K562 (cell line): ENCODE results near the gene MEI4. TPM values are rescaled to one million over a fixed set of nuclear protein-coding genes. Genes with fewer than 3 reads are reported as not detected.

ENCODE experiments used
- ATAC-seq: fragments of 200-7000 bp; cut with Tn5 transposase; 3 replicates; pipeline ENCODE4 v1.9.1; 2020; ENCODE audit warnings: moderate library complexity
- BruUV-seq: library from RNA; stranded (reverse); fragments of 400-500 nt; replicated peaks from 2 replicates; lab custom pipeline; 2021; lab: Mats Ljungman, UMichigan
- CTCF ChIA-PET: fragments of 300-600 bp; formaldehyde crosslinking; extraction: SDS; loops from one replicate; lab custom pipeline; 2021; ENCODE audit warnings: low intra/inter-chr PET ratio; lab: Yijun Ruan, JAX
- POLR2A ChIA-PET: fragments of 300-600, 350-650 bp; sonication (Branson Sonifier 250); formaldehyde crosslinking; extraction: SDS; loops from one replicate; lab custom pipeline; 2021; ENCODE audit warnings: antibody characterized with exemption, inconsistent platforms; lab: Yijun Ruan, JAX
- DNase-seq, 4 experiments: peaks; one replicate each; pipeline versions ENCODE4 v3.0.0 to v3.0.0-alpha.2; 2011 to 2018; ENCODE audit warnings: low spot score in 3 of 4, mixed read lengths in 3 of 4; ENCODE audit errors: extremely low read depth in 1 of 4
- FAIRE-seq: peaks from 2 replicates; lab custom pipeline; 2011; peaks lifted over from hg19 to GRCh38; lab: Jason Lieb, UNC
- H2AFZ ChIP-seq: 2 replicates; pipeline ENCODE4 v1.6.0; 2011; ENCODE audit warnings: low read depth, low read length, control low read depth, inconsistent platforms
- H3K27ac ChIP-seq: fragments of 200-600 bp; 3 replicates; pipeline ENCODE4 v1.8.0; 2011; ENCODE audit warnings: low read depth, mild to moderate bottlenecking, control low read depth, inconsistent platforms, low read length, moderate library complexity, mixed read lengths; ENCODE audit errors: extremely low read depth
- H3K27me3 ChIP-seq, 2 experiments: fragments of 300-600 bp in 1 of 2; 2 replicates in 1 of 2; 3 replicates in 1 of 2; pipeline versions ENCODE4 v1.6.0 to v1.8.0; 2011; ENCODE audit warnings: inconsistent platforms in 2 of 2, low read length in 2 of 2, mild to moderate bottlenecking in 1 of 2, mixed read lengths in 1 of 2, moderate library complexity in 1 of 2; ENCODE audit not compliant: control insufficient read depth in 2 of 2, insufficient read depth in 2 of 2
- H3K36me3 ChIP-seq: fragments of 300-600 bp; 3 replicates; pipeline ENCODE4 v1.8.0; 2011; ENCODE audit warnings: mild to moderate bottlenecking, low read length, inconsistent platforms; ENCODE audit not compliant: control insufficient read depth, insufficient read depth
- H3K4me1 ChIP-seq, 2 experiments: fragments of 200-600 bp in 1 of 2; replicated peaks in 1 of 2; 2 replicates in 1 of 2; 3 replicates in 1 of 2; pipeline versions ENCODE4 v1.5.1 to v1.8.0; 2011; ENCODE audit warnings: inconsistent platforms in 2 of 2, low read length in 2 of 2, mild to moderate bottlenecking in 1 of 2, mixed read lengths in 1 of 2, moderate library complexity in 1 of 2; ENCODE audit not compliant: control insufficient read depth in 2 of 2, insufficient read depth in 2 of 2
- H3K4me2 ChIP-seq: 2 replicates; pipeline ENCODE4 v1.6.1; 2011; ENCODE audit warnings: low read length, control low read depth, inconsistent platforms, mixed read lengths; ENCODE audit not compliant: insufficient read depth
- H3K4me3 ChIP-seq: fragments of 200-600 bp; sonication (generic), shearing (Covaris generic); 2 replicates; pipeline ENCODE4 v1.5.1; 2016; ENCODE audit warnings: control low read depth, inconsistent platforms
- H3K79me2 ChIP-seq: fragments of 200-600 bp; 3 replicates; pipeline ENCODE4 v1.8.0; 2011; ENCODE audit warnings: low read length, inconsistent platforms; ENCODE audit not compliant: control insufficient read depth, insufficient read depth
- H3K9ac ChIP-seq, 2 experiments: 2 replicates each; pipeline versions ENCODE4 v1.6.0 to v1.6.1; 2011; ENCODE audit warnings: low read depth in 2 of 2, low read length in 2 of 2, control low read depth in 1 of 2, inconsistent platforms in 1 of 2, mild to moderate bottlenecking in 1 of 2, mixed read lengths in 1 of 2; ENCODE audit not compliant: insufficient read depth in 1 of 2
- H3K9me1 ChIP-seq: one replicate; pipeline ENCODE4 v1.6.0; 2011; ENCODE audit warnings: inconsistent platforms, mild to moderate bottlenecking, low read length, moderate library complexity; ENCODE audit not compliant: control insufficient read depth, insufficient read depth
- H3K9me3 ChIP-seq: replicated peaks from 2 replicates; pipeline ENCODE4 v1.5.1; 2011; ENCODE audit warnings: low read depth, low read length, inconsistent platforms; ENCODE audit not compliant: control insufficient read depth, insufficient read depth
- H4K20me1 ChIP-seq: replicated peaks from 2 replicates; pipeline ENCODE4 v1.6.1; 2011; ENCODE audit warnings: low read length, inconsistent platforms, mixed read lengths; ENCODE audit not compliant: control insufficient read depth, insufficient read depth
- CCNT2 ChIP-seq: IDR thresholded peaks from 2 replicates; pipeline ENCODE4 v1.6.1; 2011; ENCODE audit warnings: borderline replicate concordance, low read depth, mild to moderate bottlenecking, moderate library complexity, mixed read lengths, low read length; ENCODE audit not compliant: insufficient read length; ENCODE audit errors: extremely low read depth
- ESRRA ChIP-seq: fragments of 450-650 bp; IDR thresholded peaks from 2 replicates; pipeline ENCODE4 v1.6.1; 2014; ENCODE audit warnings: low read depth, mild to moderate bottlenecking, moderate library complexity, borderline replicate concordance
- KLF16 ChIP-seq: IDR thresholded peaks from 2 replicates; pipeline ENCODE4 v1.6.1; 2016; ENCODE audit warnings: antibody characterized with exemption
- MEF2A ChIP-seq: IDR thresholded peaks from 2 replicates; pipeline ENCODE4 v1.6.1; 2011; ENCODE audit warnings: low read depth, mild to moderate bottlenecking, low read length, moderate library complexity; ENCODE audit not compliant: control insufficient read depth
- ZNF197 ChIP-seq: fragments of 200-800 bp; sonication (Bioruptor generic); IDR thresholded peaks from 2 replicates; pipeline ENCODE4 v1.6.1; 2016; ENCODE audit warnings: low read depth, missing genetic modification characterization, missing compliant biosample characterization
- ZNF347 ChIP-seq: fragments of 450-650 bp; formaldehyde crosslinking; IDR thresholded peaks from 2 replicates; pipeline ENCODE4 v1.4.0; 2020; ENCODE audit warnings: low read depth, mild to moderate bottlenecking, moderate library complexity
- WGBS: fragments of 100-300 bp; shearing (Covaris generic); methylation state at CpG from one replicate; pipeline ENCODE4 v1.1.6; 2016; ENCODE audit warnings: low coverage, mixed read lengths; ENCODE audit not compliant: insufficient coverage; ENCODE audit errors: missing lambda C conversion rate; 5-methylcytosine and 5-hydroxymethylcytosine counted together
- in situ Hi-C: fragments of 300-500 bp; cut with MboI; formaldehyde crosslinking; loops from 4 replicates; pipeline ENCODE4 v1.15.0; 2018; ENCODE audit warnings: inconsistent platforms, mixed read lengths
- intact Hi-C: fragments of 100-400 bp; cut with micrococcal nuclease; formaldehyde crosslinking; loops from 2 replicates; pipeline ENCODE4 v1.14.2; 2022
- polyA plus RNA-seq, 8 experiments: library from polyadenylated mRNA; depleted of rRNA in 4 of 8; stranded (reverse) in 5 of 8; unstranded in 3 of 8; fragments of >200 nt; fragmentation: Nextera tagmentation in 2 of 8; fragmentation: Illumina TruSeq in 1 of 8; extraction: Ambion mirVana in 2 of 8; extraction: Trizol in 1 of 8; gene quantifications; 2 replicates each; pipeline versions ENCODE4 v1.2.1 to v1.2.3, GENCODE V29; 2011 to 2014; ENCODE audit warnings: inconsistent platforms in 1 of 8, missing spikeins in 1 of 8
- total RNA-seq, 7 experiments: library from RNA; depleted of rRNA in 6 of 7; stranded (reverse); fragments of >200 nt in 6 of 7; fragmentation: Illumina TruSeq in 2 of 7; extraction: Trizol in 2 of 7; gene quantifications; 2 replicates each; pipeline versions ENCODE4 v1.2.1 to v1.2.3, GENCODE V29; 2011 to 2021; ENCODE audit warnings: low replicate concordance in 1 of 7
- TF ChIP-seq, protein P1 (sequence below): IDR thresholded peaks from 2 replicates; pipeline ENCODE4 v1.6.1; 2016; ENCODE audit warnings: missing genetic modification characterization, missing compliant biosample characterization
- TF ChIP-seq, protein P2 (sequence below), 2 experiments: fragments of 250-450 bp in 1 of 2; fragments of 450-650 bp in 1 of 2; sonication (Bioruptor Pico) in 1 of 2; IDR thresholded peaks; 2 replicates each; pipeline versions ENCODE4 v1.6.1 to v1.8.0; 2016 to 2021; ENCODE audit warnings: mild to moderate bottlenecking in 2 of 2, moderate library complexity in 2 of 2, missing compliant biosample characterization in 1 of 2, missing genetic modification characterization in 1 of 2

MEI4 gene
- total and polyA plus RNA-seq, 9 of the 15 experiments (the other 6 are each of a cell fraction or from before 2014, with no cell fraction given): not detected

DNA sequence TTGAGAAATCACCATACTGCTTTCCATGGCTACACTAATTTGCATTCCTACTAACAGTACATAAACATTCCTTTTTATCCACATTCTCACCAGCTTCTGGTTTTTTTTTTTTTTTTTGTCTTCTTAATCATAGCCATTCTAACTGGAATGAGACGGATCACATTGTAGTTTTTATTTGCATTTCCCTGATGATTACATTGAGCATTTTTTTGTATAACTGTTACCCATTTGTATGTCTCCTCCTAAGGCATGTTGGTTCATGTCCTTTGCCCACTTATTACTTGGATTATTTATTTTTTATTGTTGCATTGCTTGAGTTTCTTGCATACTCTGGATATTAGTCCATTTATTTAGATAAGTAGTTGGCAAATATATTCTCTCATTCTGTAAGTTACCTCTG is 258.0 kb downstream of the MEI4 start:
- ATAC-seq: no peak
- Histone ChIP-seq H3K9me1 (no peaks in the 10 kb centered on the region), H3K9ac (no peak overlapping the region), H3K9me3 (no peaks in the 10 kb centered on the region), H3K4me2 (no peak overlapping the region), H3K27me3 (no peaks in the 10 kb centered on the region), H3K27ac (no peak overlapping the region), H4K20me1 (no peaks in the 10 kb centered on the region), H3K4me3 (no peak overlapping the region), H3K36me3 (no peaks in the 10 kb centered on the region), H2AFZ (no peak overlapping the region), H3K4me1 (no peaks in the 10 kb centered on the region), H3K79me2 (no peaks in the 10 kb centered on the region)
- no TSS peak for BruUV-seq
- ChIA-PET CTCF (no interaction called here), POLR2A (no interaction called here)
- intact Hi-C loops: no loop called here
- FAIRE-seq: no peak
- DNase-seq: no peak
- in situ Hi-C loops: no loop called here
- no peak for TF ChIP-seq ESRRA
- TF ChIP-seq, protein P1, sequence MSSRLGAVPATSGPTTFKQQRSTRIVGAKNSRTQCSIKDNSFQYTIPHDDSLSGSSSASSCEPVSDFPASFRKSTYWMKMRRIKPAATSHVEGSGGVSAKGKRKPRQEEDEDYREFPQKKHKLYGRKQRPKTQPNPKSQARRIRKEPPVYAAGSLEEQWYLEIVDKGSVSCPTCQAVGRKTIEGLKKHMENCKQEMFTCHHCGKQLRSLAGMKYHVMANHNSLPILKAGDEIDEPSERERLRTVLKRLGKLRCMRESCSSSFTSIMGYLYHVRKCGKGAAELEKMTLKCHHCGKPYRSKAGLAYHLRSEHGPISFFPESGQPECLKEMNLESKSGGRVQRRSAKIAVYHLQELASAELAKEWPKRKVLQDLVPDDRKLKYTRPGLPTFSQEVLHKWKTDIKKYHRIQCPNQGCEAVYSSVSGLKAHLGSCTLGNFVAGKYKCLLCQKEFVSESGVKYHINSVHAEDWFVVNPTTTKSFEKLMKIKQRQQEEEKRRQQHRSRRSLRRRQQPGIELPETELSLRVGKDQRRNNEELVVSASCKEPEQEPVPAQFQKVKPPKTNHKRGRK (tag): no peak
- no peak for TF ChIP-seq MEF2A
- TF ChIP-seq, protein P2, sequence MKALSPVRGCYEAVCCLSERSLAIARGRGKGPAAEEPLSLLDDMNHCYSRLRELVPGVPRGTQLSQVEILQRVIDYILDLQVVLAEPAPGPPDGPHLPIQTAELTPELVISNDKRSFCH (CRISPR knock-in tag; IDR thresholded peaks at IDR 0.05): no peak
- TF ChIP-seq, protein P2 (tag; IDR thresholded peaks at IDR 0.05): no peak
- TF ChIP-seq ZNF347: no peak
- TF ChIP-seq CCNT2: no peak
- no peak for TF ChIP-seq KLF16
- TF ChIP-seq ZNF197 (CRISPR knock-in tag): no peak
- 0% methylated on average over 1 of the region's 1 CpG for WGBS
